NCI-H446 (cell line): ENCODE results near the gene MEIOSIN.
"Not testable (repeated sequence)": the region's sequence is repeated elsewhere in the genome, so short reads cannot be mapped to it uniquely, and the experiment has no call there.

ENCODE experiments used
- DNase-seq, 2 experiments: peaks; one replicate each; lab custom pipeline; 2025; lab: John Stamatoyannopoulos, UW

MEIOSIN gene

DNA sequence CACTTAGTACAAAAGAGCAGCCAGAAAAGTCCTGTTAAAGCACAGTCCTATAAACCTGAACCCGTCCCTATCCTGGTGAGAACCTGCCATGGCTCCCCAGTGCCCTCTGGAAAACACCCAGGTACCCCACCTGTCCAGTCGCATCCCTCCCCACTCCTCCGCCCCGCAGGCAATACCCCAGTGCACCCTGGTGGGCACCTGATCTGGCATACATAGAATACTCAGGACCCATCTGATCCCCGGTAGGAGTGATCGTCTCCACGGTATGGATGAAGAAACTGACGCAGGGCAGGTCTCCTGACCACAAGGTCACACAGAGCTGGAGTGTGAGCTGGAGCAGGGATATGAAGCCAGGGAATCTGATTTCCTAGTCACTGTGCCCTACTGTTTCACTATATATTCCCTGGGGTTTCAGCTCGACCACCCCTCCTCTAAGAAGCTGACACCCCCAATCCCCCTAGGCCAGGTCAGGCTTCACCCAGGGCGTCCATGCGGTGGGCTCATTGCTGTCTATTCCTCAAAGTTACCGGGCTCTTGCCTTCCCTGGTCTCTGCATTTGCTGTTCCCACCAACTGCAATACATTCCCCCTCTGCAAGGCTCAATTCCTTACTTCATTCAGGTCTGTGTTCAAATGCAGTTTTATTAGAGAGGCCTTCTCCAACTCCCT lies 15.1 kb upstream of the MEIOSIN start:
- DNase-seq = no peak

GRCh38 chr19:45720065-45720464 lies 13.2 kb upstream of the MEIOSIN start:
- not testable (repeated sequence) for DNase-seq

DNA sequence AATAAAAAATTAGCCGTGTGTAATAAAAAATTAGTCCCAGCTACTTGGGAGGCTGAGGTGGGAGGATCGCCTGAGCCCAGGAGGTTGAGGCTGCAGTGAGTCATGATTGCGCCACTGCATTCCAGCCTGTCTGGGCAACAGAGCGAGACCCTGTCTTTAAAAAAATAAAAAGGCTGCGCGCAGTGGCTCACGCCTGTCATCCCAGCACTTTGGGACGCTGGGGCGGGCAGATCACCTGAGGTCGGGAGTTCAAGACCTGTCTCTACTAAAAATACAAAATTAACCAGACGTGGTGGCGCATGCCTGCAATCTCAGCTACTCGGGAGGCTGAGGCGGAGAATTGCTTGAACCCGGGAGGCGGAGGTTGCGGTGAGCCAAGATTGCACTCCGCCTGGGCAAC lies 4.6 kb upstream of the MEIOSIN start:
- not testable (repeated sequence) for DNase-seq

DNA sequence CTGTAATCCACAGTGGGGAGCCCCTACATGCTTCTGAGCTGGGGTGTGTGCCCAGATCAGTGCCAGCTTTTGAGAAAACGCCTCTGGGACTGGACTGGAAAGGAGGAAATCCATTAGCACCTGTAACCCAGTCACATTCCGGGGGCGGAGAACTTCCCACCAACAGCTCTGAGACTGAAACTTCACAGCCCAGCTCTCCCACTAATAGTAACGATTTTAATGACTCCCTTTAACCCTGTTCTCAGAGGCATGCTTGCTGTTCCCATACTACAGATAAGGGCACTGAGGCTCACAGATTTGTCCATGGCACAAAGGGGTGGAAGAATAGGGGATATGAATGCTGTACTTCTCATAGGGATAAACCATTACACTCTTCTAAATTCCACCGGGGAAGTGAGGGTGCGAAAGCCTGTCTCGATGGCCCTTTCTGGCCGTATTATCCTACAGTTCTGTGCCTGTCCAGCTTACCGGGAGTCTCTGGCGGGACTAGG lies 3.4 kb upstream of the MEIOSIN start:
- no peak for DNase-seq

GRCh38 chr19:45730368-45731288 lies 2.6 kb upstream of the MEIOSIN start, which contains the start of gene FBXO46:
Gene FBXO46, minus strand, starts transcription at chr19:45730896. Its CDS starts 17,401 bp downstream, at chr19:45713495.
- DNase-seq = peak; percentile 99

DNA sequence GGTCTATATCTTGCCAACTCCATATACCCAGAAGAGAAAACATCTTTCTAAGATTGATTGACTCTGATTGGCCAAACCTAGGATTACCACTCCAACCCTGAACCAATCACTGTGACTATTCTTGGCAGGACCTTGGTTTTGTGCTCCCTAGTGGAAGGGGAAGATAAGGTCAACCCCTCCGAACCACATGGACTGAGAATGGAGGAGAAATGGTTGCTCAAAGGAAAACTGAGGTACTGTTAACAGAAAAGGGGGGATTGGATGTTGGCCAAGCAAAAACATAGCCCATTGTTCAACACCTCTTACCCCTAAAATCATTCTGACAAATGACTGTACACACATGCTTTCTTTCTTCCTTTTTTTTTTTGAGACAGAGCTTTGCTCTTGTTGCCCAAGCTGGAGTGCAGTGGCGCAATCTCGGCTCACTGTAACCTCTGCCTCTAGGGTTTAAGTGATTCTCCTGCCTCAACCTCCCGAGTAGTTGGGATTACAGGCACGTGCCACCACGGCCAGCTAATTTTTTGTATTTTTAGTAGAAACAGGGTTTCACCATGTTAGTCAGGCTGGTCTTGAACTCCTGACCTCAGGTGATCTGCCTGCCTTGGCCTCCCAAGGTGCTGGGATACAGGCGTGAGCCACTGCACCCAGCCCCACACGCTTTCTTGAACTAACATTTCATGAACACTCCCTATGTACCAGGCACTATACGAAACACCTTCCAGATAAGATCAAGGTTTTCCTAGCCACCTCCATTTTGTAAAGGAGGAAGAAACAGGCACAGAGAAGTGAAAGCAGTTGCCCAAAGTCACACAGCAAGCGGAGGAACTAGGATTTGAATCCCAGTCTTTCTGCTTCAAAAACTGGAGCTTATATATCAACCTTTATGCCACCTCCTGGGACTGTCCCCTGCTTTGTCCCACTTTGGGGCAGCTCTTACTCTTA lies 6.5 kb downstream of the MEIOSIN start:
- DNase-seq = no peak

GRCh38 chr19:45742969-45743368 lies 9.7 kb downstream of the MEIOSIN start:
- no peak for DNase-seq

DNA sequence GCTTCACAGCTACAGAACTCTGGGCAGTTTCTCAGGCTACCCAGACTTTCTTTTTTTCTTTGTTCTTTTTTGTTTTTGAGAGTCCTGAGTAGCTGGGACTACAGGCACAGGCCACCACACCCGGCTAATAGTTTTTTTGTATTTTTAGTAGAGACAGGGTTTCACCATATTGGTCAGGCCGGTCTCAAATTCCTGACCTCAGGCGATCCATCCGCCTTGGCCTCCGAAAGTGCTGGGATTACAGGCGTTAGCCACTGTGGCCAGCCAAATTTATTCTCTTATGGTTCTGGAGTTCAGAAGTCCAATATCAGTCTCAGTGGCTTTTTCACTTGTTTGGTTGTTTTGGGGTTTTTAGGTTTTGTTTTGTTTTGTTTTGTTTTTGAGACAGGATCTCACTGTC lies 12.4 kb downstream of the MEIOSIN start:
- DNase-seq = no peak

- no peak for DNase-seq
These were observed 13.6 kb downstream of the MEIOSIN start for GRCh38 chr19:45746866-45747265.

- no peak for DNase-seq
These were observed 14.3 kb downstream of the MEIOSIN start for GRCh38 chr19:45747513-45747912.

GRCh38 chr19:45751483-45751882 lies 18.2 kb downstream of the MEIOSIN start:
- not testable (repeated sequence) for DNase-seq

DNA sequence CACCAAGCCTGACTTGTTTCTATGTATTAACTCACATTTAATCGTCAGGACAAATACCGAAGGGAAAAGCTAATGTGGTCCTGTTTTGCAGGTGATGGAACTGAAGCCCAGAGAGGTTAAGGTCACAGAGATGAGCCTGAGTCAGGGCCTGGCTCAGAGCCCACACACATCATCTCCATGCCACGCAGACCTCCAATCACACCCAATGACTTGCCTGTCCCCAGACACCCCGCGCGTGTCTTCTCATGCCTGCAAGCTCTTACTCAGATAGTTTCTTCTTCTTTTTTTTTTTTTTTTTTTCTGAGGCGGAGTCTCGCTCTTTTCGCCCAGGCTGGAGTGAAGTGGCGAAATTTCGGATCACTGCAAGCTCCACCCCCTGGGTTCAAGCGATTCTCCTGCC lies 19.4 kb downstream of the MEIOSIN start:
- DNase-seq = no peak

DNA sequence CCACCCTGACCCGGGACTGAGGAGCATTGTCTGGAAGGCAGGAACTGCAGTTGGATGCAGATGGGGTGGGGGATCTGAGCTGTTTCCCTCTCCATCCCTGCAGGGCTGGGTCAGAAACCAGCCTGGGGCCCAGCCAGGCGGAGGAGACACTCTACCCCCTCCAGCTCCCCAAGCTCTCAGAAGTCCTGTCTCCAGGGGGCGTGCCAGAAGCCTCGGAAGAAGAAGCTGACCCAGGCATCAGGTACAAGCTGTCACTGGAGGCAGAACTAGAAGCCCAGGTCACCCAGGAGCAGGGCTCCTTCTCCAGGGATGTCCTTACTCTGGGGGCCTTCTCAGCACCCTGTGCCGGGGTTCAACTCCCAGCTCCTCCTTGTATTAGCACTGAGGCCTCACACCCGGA lies 20.3 kb downstream of the MEIOSIN start:
- DNase-seq = no peak

DNA sequence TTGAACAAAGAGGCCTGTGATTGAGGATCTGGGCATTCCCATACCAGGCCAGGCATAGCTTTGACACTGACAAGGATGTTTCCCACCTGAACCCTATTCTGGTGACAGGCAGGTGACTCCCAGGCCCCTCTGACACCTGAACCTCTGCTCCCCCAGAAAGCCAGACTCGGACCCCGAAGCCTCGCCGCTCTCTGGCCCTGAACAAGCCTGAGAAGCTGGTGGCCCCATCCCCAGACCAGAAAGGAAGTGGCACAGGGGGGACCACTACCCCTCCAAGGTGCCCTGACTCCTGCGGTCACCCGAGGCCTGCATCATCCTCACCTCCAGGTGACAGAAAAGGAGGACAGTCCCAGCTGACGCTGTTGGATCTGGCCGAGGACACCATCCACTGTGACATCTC lies 21.1 kb downstream of the MEIOSIN start:
- DNase-seq = no peak

- no peak for DNase-seq
These were observed 24.5 kb downstream of the MEIOSIN start for GRCh38 chr19:45757695-45758094.

- no peak for DNase-seq
These were observed 25.7 kb downstream of the MEIOSIN start for GRCh38 chr19:45758921-45759320.

GRCh38 chr19:45761714-45762113 lies 28.5 kb downstream of the MEIOSIN start:
- DNase-seq = no peak

GRCh38 chr19:45762870-45763631 lies 29.8 kb downstream of the MEIOSIN start:
- DNase-seq = no peak

DNA sequence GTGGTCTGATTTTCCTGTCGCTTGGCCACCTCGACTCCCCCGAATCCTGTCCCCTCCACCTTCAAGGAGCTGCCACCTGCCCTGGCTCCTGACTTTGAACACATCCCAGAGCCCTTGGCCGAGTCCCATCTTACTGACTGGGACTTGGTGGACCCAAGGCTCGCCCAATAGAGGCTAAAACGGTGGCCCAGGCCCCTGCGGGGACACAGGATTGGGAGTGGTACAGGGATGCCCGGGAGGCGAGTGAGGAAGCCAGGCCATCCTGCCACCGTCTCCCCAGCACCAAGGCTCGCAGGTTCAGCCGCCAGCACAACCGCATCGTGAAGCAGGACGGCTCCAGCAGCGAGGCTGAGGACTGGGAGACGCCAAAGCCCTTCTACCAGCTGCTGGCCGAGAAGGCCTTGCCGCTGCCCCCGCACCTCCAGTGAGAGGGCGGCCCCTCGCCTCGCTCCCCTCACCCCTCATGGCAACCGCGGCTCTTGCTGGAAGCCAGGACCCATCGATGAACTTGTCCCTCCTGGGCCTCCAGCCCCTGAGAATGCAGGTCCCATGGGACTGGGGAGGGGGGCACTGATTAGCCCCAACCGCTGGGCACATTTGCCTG lies 30.6 kb downstream of the MEIOSIN start:
- DNase-seq = no peak

GRCh38 chr19:45764475-45764874 lies 31.2 kb downstream of the MEIOSIN start:
- DNase-seq = no peak
